ENCODE results near the gene SCARB2.
"Not testable (repeated sequence)": the region's sequence is repeated elsewhere in the genome, so short reads cannot be mapped to it uniquely, and the experiment has no call there.

The SCARB2 gene

DNA sequence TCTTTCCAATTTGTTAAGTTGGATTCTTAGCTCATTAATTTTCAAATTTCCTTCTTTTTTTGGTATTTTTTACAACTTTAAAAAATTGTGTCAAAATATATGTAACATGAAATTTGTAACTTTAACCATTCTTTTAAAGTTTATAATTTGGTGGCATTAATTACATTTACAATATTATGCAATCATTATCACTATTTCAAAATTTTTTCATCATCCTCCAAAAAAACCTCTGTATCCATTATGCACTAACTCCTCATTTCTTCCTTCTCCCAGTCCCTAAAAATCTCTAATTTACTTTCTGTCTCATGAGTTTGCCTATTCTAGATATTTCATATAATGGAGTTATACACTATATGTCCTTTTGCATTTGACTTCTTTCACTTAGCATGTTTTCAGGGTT, 33.2 kb upstream of the SCARB2 start:
- H3K4me3 ChIP-seq (ENCODE audit: low read length, poor library complexity, severe bottlenecking): no peak overlapping the region
- H3K27me3 ChIP-seq (ENCODE audit: insufficient read depth, low read length, poor library complexity, severe bottlenecking): peaks cover 5% of the 10 kb centered on the region
- peaks cover 8% of the 10 kb centered on the region for H3K4me1 ChIP-seq (ENCODE audit: insufficient read depth, low read length, poor library complexity, severe bottlenecking)
- no peaks in the 10 kb centered on the region for H3K9me3 ChIP-seq (ENCODE audit: insufficient read depth, low read depth, low read length)
- H3K79me2 ChIP-seq (ENCODE audit: insufficient read depth, low read length): no peaks in the 10 kb centered on the region
- no peak overlapping the region for H3K4me2 ChIP-seq (ENCODE audit: low read depth, low read length, poor library complexity, severe bottlenecking)
- H3F3A ChIP-seq (ENCODE audit: low read depth): no peaks in the 10 kb centered on the region
- H2AFZ ChIP-seq (ENCODE audit: low read length): no peak overlapping the region
- H3K9ac ChIP-seq (ENCODE audit: low read depth, low read length, poor library complexity, severe bottlenecking): no peak overlapping the region
- TF ChIP-seq, protein P1, sequence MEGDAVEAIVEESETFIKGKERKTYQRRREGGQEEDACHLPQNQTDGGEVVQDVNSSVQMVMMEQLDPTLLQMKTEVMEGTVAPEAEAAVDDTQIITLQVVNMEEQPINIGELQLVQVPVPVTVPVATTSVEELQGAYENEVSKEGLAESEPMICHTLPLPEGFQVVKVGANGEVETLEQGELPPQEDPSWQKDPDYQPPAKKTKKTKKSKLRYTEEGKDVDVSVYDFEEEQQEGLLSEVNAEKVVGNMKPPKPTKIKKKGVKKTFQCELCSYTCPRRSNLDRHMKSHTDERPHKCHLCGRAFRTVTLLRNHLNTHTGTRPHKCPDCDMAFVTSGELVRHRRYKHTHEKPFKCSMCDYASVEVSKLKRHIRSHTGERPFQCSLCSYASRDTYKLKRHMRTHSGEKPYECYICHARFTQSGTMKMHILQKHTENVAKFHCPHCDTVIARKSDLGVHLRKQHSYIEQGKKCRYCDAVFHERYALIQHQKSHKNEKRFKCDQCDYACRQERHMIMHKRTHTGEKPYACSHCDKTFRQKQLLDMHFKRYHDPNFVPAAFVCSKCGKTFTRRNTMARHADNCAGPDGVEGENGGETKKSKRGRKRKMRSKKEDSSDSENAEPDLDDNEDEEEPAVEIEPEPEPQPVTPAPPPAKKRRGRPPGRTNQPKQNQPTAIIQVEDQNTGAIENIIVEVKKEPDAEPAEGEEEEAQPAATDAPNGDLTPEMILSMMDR (conservative IDR thresholded peaks at IDR 0.05; ENCODE audit: low read length): no peak
- no peak for TF ChIP-seq EZH2phosphoT487 (IDR thresholded peaks at IDR 0.05; ENCODE audit: borderline replicate concordance)
- no peaks in the 10 kb centered on the region for H3K36me3 ChIP-seq (ENCODE audit: insufficient read depth, low read length)
- no peaks in the 10 kb centered on the region for H3K9me2 ChIP-seq (replicated peaks; ENCODE audit: low read depth, low read length)
- H4K20me1 ChIP-seq (ENCODE audit: insufficient read depth, low read length, poor library complexity, severe bottlenecking): no peaks in the 10 kb centered on the region

DNA sequence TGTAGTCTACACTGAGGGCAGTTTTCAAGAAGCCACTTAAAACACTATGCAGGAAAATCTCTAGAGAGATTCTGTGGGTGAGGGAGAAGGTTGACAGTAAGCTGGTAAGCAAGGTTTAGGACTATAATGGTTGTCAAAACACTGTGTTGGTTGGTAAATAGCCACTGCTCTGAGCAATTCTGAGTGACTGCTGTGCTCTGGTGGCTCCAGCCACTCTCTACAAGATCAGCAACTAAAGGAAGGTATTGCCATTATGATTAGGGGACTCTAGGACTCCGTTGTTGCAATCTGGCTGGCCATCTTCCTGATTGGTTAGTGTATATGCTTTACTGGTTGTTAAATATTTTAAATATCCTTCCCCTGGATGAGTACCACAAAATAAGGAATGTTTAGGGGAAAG, 32.4 kb upstream of the SCARB2 start:
- Histone ChIP-seq H3F3A (ENCODE audit: low read depth) (no peaks in the 10 kb centered on the region), H3K4me1 (ENCODE audit: insufficient read depth, low read length, poor library complexity, severe bottlenecking) (no peaks in the 10 kb centered on the region), H3K27me3 (ENCODE audit: insufficient read depth, low read length, poor library complexity, severe bottlenecking) (peaks cover 4% of the 10 kb centered on the region), H3K9me3 (ENCODE audit: insufficient read depth, low read depth, low read length) (no peaks in the 10 kb centered on the region), H3K4me3 (ENCODE audit: low read length, poor library complexity, severe bottlenecking) (no peak overlapping the region), H3K4me2 (ENCODE audit: low read depth, low read length, poor library complexity, severe bottlenecking) (no peak overlapping the region), H3K9ac (ENCODE audit: low read depth, low read length, poor library complexity, severe bottlenecking) (no peak overlapping the region), H3K79me2 (ENCODE audit: insufficient read depth, low read length) (no peaks in the 10 kb centered on the region), H3K36me3 (ENCODE audit: insufficient read depth, low read length) (no peaks in the 10 kb centered on the region), H4K20me1 (ENCODE audit: insufficient read depth, low read length, poor library complexity, severe bottlenecking) (no peaks in the 10 kb centered on the region), H3K9me2 (replicated peaks; ENCODE audit: low read depth, low read length) (no peaks in the 10 kb centered on the region), H2AFZ (ENCODE audit: low read length) (no peak overlapping the region)
- TF ChIP-seq, protein P1 (conservative IDR thresholded peaks at IDR 0.05; ENCODE audit: low read length): no peak
- no peak for TF ChIP-seq EZH2phosphoT487 (IDR thresholded peaks at IDR 0.05; ENCODE audit: borderline replicate concordance)

DNA sequence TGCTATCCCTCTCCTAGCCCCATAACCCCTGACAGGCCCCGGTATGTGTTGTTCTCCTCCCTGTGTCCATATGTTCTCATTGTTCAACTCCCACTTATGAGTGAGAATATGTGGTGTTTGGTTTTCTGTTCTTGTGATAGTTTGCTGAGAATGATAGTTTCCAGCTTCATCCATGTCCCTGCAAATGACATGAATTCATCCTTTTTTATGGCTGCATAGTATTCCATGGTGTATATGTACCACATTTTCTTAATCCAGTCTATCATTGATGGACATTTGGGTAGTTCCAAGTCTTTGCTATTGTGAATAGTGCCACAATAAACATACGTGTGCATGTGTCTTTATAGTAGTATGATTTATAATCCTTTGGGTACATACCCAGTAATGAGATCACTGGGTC, 30.3 kb upstream of the SCARB2 start:
- H3K79me2 ChIP-seq (ENCODE audit: insufficient read depth, low read length); H3K9ac ChIP-seq (ENCODE audit: low read depth, low read length, poor library complexity, severe bottlenecking); H3K4me3 ChIP-seq (ENCODE audit: low read length, poor library complexity, severe bottlenecking); H3K4me1 ChIP-seq (ENCODE audit: insufficient read depth, low read length, poor library complexity, severe bottlenecking); H3K9me3 ChIP-seq (ENCODE audit: insufficient read depth, low read depth, low read length); H4K20me1 ChIP-seq (ENCODE audit: insufficient read depth, low read length, poor library complexity, severe bottlenecking); H2AFZ ChIP-seq (ENCODE audit: low read length); H3K9me2 ChIP-seq (replicated peaks; ENCODE audit: low read depth, low read length); H3K36me3 ChIP-seq (ENCODE audit: insufficient read depth, low read length); H3K27me3 ChIP-seq (ENCODE audit: insufficient read depth, low read length, poor library complexity, severe bottlenecking); H3K4me2 ChIP-seq (ENCODE audit: low read depth, low read length, poor library complexity, severe bottlenecking); H3F3A ChIP-seq (ENCODE audit: low read depth): not testable (repeated sequence)

DNA sequence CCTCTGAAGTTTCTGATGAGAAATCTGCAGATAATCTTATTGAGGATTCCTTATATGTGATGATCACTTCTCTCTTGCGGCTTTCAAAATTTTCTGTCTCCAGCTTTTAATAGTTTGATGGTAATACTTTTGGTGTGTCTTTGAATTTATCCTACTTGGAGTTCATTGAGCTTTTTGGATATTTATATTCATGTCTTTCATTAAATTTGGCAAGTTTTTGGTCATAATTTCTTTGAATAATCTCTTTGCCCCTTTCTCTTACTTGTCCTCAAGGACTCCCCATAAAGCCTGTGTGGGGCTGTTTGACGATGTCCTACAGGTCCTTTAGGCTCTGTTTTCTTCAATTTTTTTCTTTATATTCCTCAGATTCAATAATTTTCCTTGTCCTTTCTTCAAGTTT, 26.6 kb upstream of the SCARB2 start:
- Histone ChIP-seq H3F3A (ENCODE audit: low read depth) (no peaks in the 10 kb centered on the region), H3K9me2 (replicated peaks; ENCODE audit: low read depth, low read length) (no peaks in the 10 kb centered on the region), H3K36me3 (ENCODE audit: insufficient read depth, low read length) (no peaks in the 10 kb centered on the region), H3K4me2 (ENCODE audit: low read depth, low read length, poor library complexity, severe bottlenecking) (no peak overlapping the region), H3K27me3 (ENCODE audit: insufficient read depth, low read length, poor library complexity, severe bottlenecking) (no peaks in the 10 kb centered on the region), H3K9ac (ENCODE audit: low read depth, low read length, poor library complexity, severe bottlenecking) (no peak overlapping the region), H3K79me2 (ENCODE audit: insufficient read depth, low read length) (no peaks in the 10 kb centered on the region), H3K9me3 (ENCODE audit: insufficient read depth, low read depth, low read length) (peaks cover 7% of the 10 kb centered on the region; the same call in 1 of the 2 replicates), H4K20me1 (ENCODE audit: insufficient read depth, low read length, poor library complexity, severe bottlenecking) (no peaks in the 10 kb centered on the region), H3K4me3 (ENCODE audit: low read length, poor library complexity, severe bottlenecking) (no peak overlapping the region), H2AFZ (ENCODE audit: low read length) (no peak overlapping the region), H3K4me1 (ENCODE audit: insufficient read depth, low read length, poor library complexity, severe bottlenecking) (no peaks in the 10 kb centered on the region)
- TF ChIP-seq, protein P1 (conservative IDR thresholded peaks at IDR 0.05; ENCODE audit: low read length): no peak
- no peak for TF ChIP-seq EZH2phosphoT487 (IDR thresholded peaks at IDR 0.05; ENCODE audit: borderline replicate concordance)

Measured in Loucy (cell line).